Measurements from ENCODE around the gene CITED1.

DNA sequence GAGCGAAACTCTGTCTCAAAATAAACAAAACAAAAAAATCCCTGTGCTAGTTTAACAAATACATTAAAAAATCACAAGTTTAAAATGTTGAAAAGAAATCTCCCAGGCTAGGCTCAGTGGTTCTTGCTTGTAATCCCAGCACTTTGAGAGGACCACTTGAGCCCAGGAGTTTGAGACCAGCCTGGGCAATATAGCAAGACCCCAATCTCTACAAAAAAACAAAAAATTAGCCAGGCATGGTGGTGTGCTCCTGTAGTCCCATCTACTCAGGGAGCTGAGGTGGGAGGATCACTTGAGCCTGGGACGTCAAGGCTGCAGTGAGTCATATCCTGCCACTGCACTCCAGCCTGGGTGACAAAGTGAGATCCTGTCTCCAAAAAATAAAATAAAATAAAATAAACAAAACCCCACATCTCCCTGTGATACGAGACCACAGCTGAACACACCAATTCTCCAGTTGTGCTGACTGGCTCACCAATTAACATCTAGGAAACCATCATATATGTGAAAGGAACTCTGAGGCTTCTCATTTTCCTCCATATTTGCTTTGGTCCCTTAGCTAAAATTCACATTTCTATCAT lies 36.0 kb downstream of the CITED1 start:
- TF ChIP-seq POLR2A (IDR thresholded peaks at IDR 0.05), result no peak
- TF ChIP-seq, protein P1, sequence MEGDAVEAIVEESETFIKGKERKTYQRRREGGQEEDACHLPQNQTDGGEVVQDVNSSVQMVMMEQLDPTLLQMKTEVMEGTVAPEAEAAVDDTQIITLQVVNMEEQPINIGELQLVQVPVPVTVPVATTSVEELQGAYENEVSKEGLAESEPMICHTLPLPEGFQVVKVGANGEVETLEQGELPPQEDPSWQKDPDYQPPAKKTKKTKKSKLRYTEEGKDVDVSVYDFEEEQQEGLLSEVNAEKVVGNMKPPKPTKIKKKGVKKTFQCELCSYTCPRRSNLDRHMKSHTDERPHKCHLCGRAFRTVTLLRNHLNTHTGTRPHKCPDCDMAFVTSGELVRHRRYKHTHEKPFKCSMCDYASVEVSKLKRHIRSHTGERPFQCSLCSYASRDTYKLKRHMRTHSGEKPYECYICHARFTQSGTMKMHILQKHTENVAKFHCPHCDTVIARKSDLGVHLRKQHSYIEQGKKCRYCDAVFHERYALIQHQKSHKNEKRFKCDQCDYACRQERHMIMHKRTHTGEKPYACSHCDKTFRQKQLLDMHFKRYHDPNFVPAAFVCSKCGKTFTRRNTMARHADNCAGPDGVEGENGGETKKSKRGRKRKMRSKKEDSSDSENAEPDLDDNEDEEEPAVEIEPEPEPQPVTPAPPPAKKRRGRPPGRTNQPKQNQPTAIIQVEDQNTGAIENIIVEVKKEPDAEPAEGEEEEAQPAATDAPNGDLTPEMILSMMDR (IDR thresholded peaks at IDR 0.05), result no peak
